HEK293 (cell line): ENCODE results near the gene ADNP.

Experiments
- CTCF ChIA-PET: fragments of 350-600 bp; formaldehyde crosslinking; extraction: SDS; loops from one replicate; lab custom pipeline; 2021; ENCODE audit warnings: antibody characterized with exemption; lab: Yijun Ruan, JAX
- POLR2A ChIA-PET: fragments of 300-600 bp; formaldehyde crosslinking; extraction: SDS; loops from one replicate; lab custom pipeline; 2020; ENCODE audit warnings: antibody characterized with exemption, inconsistent platforms; lab: Yijun Ruan, JAX
- H3K27ac ChIP-seq: fragments of 200-500 bp; sonication (Bioruptor generic); 2 replicates; pipeline ENCODE4 v1.5.1; 2014; ENCODE audit warnings: low read depth, low read length, control low read depth, inconsistent platforms; ENCODE audit errors: extremely low read depth
- H3K36me3 ChIP-seq, 2 experiments: fragments of 200-500 bp in 1 of 2; sonication (Bioruptor generic) in 1 of 2; 1 replicate in 1 of 2; 2 replicates in 1 of 2; pipeline ENCODE4 v1.5.1; 2014 to 2017; ENCODE audit warnings: inconsistent platforms in 2 of 2, low read length in 2 of 2; ENCODE audit not compliant: control insufficient read depth in 2 of 2, insufficient read depth in 1 of 2
- H3K4me1 ChIP-seq: fragments of 200-500 bp; sonication (Bioruptor generic); 2 replicates; pipeline ENCODE4 v1.5.1; 2014; ENCODE audit warnings: mild to moderate bottlenecking, low read length, inconsistent platforms; ENCODE audit not compliant: control insufficient read depth, insufficient read depth
- H3K4me3 ChIP-seq: 2 replicates; pipeline ENCODE4 v1.5.1; 2011; ENCODE audit warnings: low read depth, mild to moderate bottlenecking, control low read depth, low read length, moderate library complexity
- H3K9me3 ChIP-seq: fragments of 200-500 bp; sonication (Bioruptor generic); 2 replicates; pipeline ENCODE4 v1.5.1; 2014; ENCODE audit warnings: low read depth, low read length, inconsistent platforms; ENCODE audit not compliant: control insufficient read depth, insufficient read depth
- BCL11B ChIP-seq: fragments of 450-650 bp; formaldehyde crosslinking; IDR thresholded peaks from 2 replicates; pipeline ENCODE4 v1.5.1; 2016; ENCODE audit warnings: low read depth, missing biosample characterization, missing genetic modification characterization
- EGR2 ChIP-seq: fragments of 450-650 bp; formaldehyde crosslinking; IDR thresholded peaks from 2 replicates; pipeline ENCODE4 v1.5.1; 2016; ENCODE audit warnings: low read depth, missing biosample characterization, missing genetic modification characterization
- INSM2 ChIP-seq: fragments of 450-650 bp; formaldehyde crosslinking; IDR thresholded peaks from 2 replicates; pipeline ENCODE4 v1.5.1; 2016; ENCODE audit warnings: missing biosample characterization, missing genetic modification characterization
- KLF10 ChIP-seq: fragments of 450-650 bp; IDR thresholded peaks from 2 replicates; pipeline ENCODE4 v1.5.1; 2018; ENCODE audit warnings: missing biosample characterization, mild to moderate bottlenecking, missing genetic modification characterization
- KLF9 ChIP-seq: fragments of 450-650 bp; formaldehyde crosslinking; IDR thresholded peaks from 2 replicates; pipeline ENCODE4 v1.5.1; 2016; ENCODE audit warnings: missing biosample characterization, missing genetic modification characterization, low read depth
- MEIS1 ChIP-seq: sonication (generic); formaldehyde crosslinking; IDR thresholded peaks from 2 replicates; pipeline ENCODE4 v1.8.1; 2022; ENCODE audit warnings: missing genetic modification reagents, mild to moderate bottlenecking, borderline replicate concordance
- SCRT1 ChIP-seq: fragments of 450-650 bp; formaldehyde crosslinking; IDR thresholded peaks from 2 replicates; pipeline ENCODE4 v1.5.1; 2016; ENCODE audit warnings: missing biosample characterization, missing genetic modification characterization, borderline replicate concordance
- SP2 ChIP-seq: fragments of 450-650 bp; formaldehyde crosslinking; IDR thresholded peaks from 2 replicates; pipeline ENCODE4 v1.5.1; 2016; ENCODE audit warnings: missing biosample characterization, missing genetic modification characterization
- TCF7L2 ChIP-seq: IDR thresholded peaks from 2 replicates; pipeline ENCODE4 v1.6.1; 2011; ENCODE audit warnings: low read depth, mild to moderate bottlenecking, inconsistent platforms, low read length, moderate library complexity, borderline replicate concordance
- YY1 ChIP-seq: fragments of 450-650 bp; formaldehyde crosslinking; IDR thresholded peaks from 2 replicates; pipeline ENCODE4 v1.5.1; 2018; ENCODE audit warnings: missing biosample characterization, missing genetic modification characterization
- ZNF121 ChIP-seq: fragments of 450-650 bp; formaldehyde crosslinking; IDR thresholded peaks from 2 replicates; pipeline ENCODE4 v1.5.1; 2016; ENCODE audit warnings: missing biosample characterization, missing genetic modification characterization
- ZNF18 ChIP-seq: fragments of 450-650 bp; formaldehyde crosslinking; IDR thresholded peaks from 2 replicates; pipeline ENCODE4 v1.5.1; 2016; ENCODE audit warnings: missing biosample characterization, missing genetic modification characterization
- ZNF214 ChIP-seq: fragments of 450-650 bp; formaldehyde crosslinking; IDR thresholded peaks from 2 replicates; pipeline ENCODE4 v1.5.1; 2017; ENCODE audit warnings: missing biosample characterization, mild to moderate bottlenecking, missing genetic modification characterization, borderline replicate concordance
- ZNF341 ChIP-seq: fragments of 450-650 bp; formaldehyde crosslinking; IDR thresholded peaks from 2 replicates; pipeline ENCODE4; 2016; ENCODE audit warnings: low read depth, missing biosample characterization, missing genetic modification characterization
- ZNF350 ChIP-seq: fragments of 450-650 bp; formaldehyde crosslinking; IDR thresholded peaks from 2 replicates; pipeline ENCODE4 v1.5.0; 2017; ENCODE audit warnings: missing biosample characterization, mild to moderate bottlenecking, missing genetic modification characterization
- ZNF416 ChIP-seq: fragments of 450-650 bp; formaldehyde crosslinking; IDR thresholded peaks from 2 replicates; pipeline ENCODE4 v1.5.1; 2016; ENCODE audit warnings: missing biosample characterization, missing genetic modification characterization
- ZNF426 ChIP-seq: fragments of 450-650 bp; formaldehyde crosslinking; IDR thresholded peaks from 2 replicates; pipeline ENCODE4 v1.5.1; 2017; ENCODE audit warnings: missing biosample characterization, missing genetic modification characterization, mild to moderate bottlenecking, inconsistent platforms, moderate library complexity
- ZNF510 ChIP-seq: fragments of 450-650 bp; formaldehyde crosslinking; IDR thresholded peaks from 2 replicates; pipeline ENCODE4 v1.5.1; 2018; ENCODE audit warnings: mild to moderate bottlenecking, missing genetic modification characterization, missing biosample characterization; ENCODE audit not compliant: insufficient replicate concordance
- ZNF514 ChIP-seq: fragments of 450-650 bp; formaldehyde crosslinking; IDR thresholded peaks from 2 replicates; pipeline ENCODE4 v1.5.1; 2016; ENCODE audit warnings: missing biosample characterization, missing genetic modification characterization
- ZNF544 ChIP-seq: fragments of 450-650 bp; formaldehyde crosslinking; IDR thresholded peaks from 2 replicates; pipeline ENCODE4 v1.5.0; 2017; ENCODE audit warnings: missing biosample characterization, missing genetic modification characterization
- ZNF548 ChIP-seq: fragments of 450-650 bp; formaldehyde crosslinking; IDR thresholded peaks from 2 replicates; pipeline ENCODE4 v1.5.1; 2016; ENCODE audit warnings: missing biosample characterization, missing genetic modification characterization
- ZNF549 ChIP-seq: fragments of 450-650 bp; IDR thresholded peaks from 2 replicates; pipeline ENCODE4 v1.5.1; 2018; ENCODE audit warnings: missing biosample characterization, missing genetic modification characterization, mild to moderate bottlenecking, inconsistent platforms, moderate library complexity
- ZNF555 ChIP-seq: fragments of 450-650 bp; formaldehyde crosslinking; conservative IDR thresholded peaks from 2 replicates; pipeline ENCODE4 v1.5.1; 2017; ENCODE audit warnings: missing biosample characterization, mild to moderate bottlenecking, missing genetic modification characterization, inconsistent platforms
- ZNF658 ChIP-seq: fragments of 450-650 bp; formaldehyde crosslinking; IDR thresholded peaks from 2 replicates; pipeline ENCODE4; 2016; ENCODE audit warnings: missing biosample characterization, missing genetic modification characterization
- ZNF701 ChIP-seq: fragments of 450-650 bp; formaldehyde crosslinking; IDR thresholded peaks from 2 replicates; pipeline ENCODE4 v1.5.1; 2016; ENCODE audit warnings: missing biosample characterization, missing genetic modification characterization
- TF ChIP-seq, protein P1 (sequence below): fragments of 450-650 bp; formaldehyde crosslinking; IDR thresholded peaks from 2 replicates; pipeline ENCODE4 v1.5.1; 2017; ENCODE audit warnings: missing biosample characterization, missing genetic modification characterization
- TF ChIP-seq, protein P2 (sequence below): fragments of 450-650 bp; formaldehyde crosslinking; IDR thresholded peaks from 2 replicates; pipeline ENCODE4 v1.5.1; 2016; ENCODE audit warnings: missing biosample characterization, missing genetic modification characterization

The ADNP gene

GRCh38 chr20:50879649-50880550 is 51.3 kb downstream of the ADNP start:
- H3K27ac ChIP-seq, result no peak overlapping the region
- POLR2A ChIA-PET, result no interaction called here
- no peaks in the 10 kb centered on the region for H3K4me1 ChIP-seq
- TF ChIP-seq BCL11B (tag by site-specific recombination) (no peak), TCF7L2 (no peak), KLF10 (tag by site-specific recombination) (no peak), ZNF544 (tag by site-specific recombination) (no peak), INSM2 (no peak), ZNF416 (tag by site-specific recombination) (no peak), ZNF658 (tag by site-specific recombination) (no peak), ZNF548 (tag by site-specific recombination) (no peak), ZNF18 (tag by site-specific recombination) (no peak), ZNF555 (tag by site-specific recombination) (no peak), ZNF214 (tag by site-specific recombination) (no peak), ZNF549 (tag by site-specific recombination) (no peak), KLF9 (tag by site-specific recombination) (no peak), SP2 (tag by site-specific recombination) (no peak), ZNF510 (tag by site-specific recombination) (no peak), ZNF701 (tag by site-specific recombination) (no peak)
- TF ChIP-seq, protein P1, sequence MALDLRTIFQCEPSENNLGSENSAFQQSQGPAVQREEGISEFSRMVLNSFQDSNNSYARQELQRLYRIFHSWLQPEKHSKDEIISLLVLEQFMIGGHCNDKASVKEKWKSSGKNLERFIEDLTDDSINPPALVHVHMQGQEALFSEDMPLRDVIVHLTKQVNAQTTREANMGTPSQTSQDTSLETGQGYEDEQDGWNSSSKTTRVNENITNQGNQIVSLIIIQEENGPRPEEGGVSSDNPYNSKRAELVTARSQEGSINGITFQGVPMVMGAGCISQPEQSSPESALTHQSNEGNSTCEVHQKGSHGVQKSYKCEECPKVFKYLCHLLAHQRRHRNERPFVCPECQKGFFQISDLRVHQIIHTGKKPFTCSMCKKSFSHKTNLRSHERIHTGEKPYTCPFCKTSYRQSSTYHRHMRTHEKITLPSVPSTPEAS (tag by site-specific recombination), result no peak
- CTCF ChIA-PET, result interaction anchor here (0.6 kb wide), 1 partner anchor 90 kb away, joined by 3 read pairs; no protein-coding TSS in a partner anchor
- H3K4me3 ChIP-seq, result no peak overlapping the region
- peaks cover 0 to 10% of the 10 kb centered on the region in 2 experiments; a peak in 1 of 3 replicates for H3K36me3 ChIP-seq
- no peaks in the 10 kb centered on the region for H3K9me3 ChIP-seq

- ChIA-PET POLR2A (no interaction called here), CTCF (interaction anchor here (0.6 kb wide), 1 partner anchor 367 kb away, joined by 4 read pairs; the partner anchor contains the start of gene PTPN1)
- Histone ChIP-seq H3K27ac (no peak overlapping the region), H3K4me1 (no peaks in the 10 kb centered on the region), H3K4me3 (no peak overlapping the region), H3K36me3 (peaks cover 0 to 10% of the 10 kb centered on the region in 2 experiments; a peak in 1 of 3 replicates), H3K9me3 (no peaks in the 10 kb centered on the region)
- TF ChIP-seq ZNF214 (tag by site-specific recombination), result no peak
- TF ChIP-seq, protein P2, sequence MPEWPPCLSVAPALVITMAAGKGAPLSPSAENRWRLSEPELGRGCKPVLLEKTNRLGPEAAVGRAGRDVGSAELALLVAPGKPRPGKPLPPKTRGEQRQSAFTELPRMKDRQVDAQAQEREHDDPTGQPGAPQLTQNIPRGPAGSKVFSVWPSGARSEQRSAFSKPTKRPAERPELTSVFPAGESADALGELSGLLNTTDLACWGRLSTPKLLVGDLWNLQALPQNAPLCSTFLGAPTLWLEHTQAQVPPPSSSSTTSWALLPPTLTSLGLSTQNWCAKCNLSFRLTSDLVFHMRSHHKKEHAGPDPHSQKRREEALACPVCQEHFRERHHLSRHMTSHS (tag by site-specific recombination), result no peak
- TF ChIP-seq YY1 (tag by site-specific recombination), result no peak
- no peak for TF ChIP-seq ZNF121 (tag by site-specific recombination)
- TF ChIP-seq ZNF350 (tag by site-specific recombination), result no peak
- no peak for TF ChIP-seq ZNF514
- no peak for TF ChIP-seq SCRT1
- TF ChIP-seq ZNF341 (tag by site-specific recombination), result no peak
- TF ChIP-seq EGR2 (tag by site-specific recombination), result no peak
- no peak for TF ChIP-seq MEIS1 (CRISPR knock-in tag)
- TF ChIP-seq ZNF426 (tag by site-specific recombination), result no peak
These were observed 53.9 kb downstream of the ADNP start for GRCh38 chr20:50877232-50877743.
